Occipital lobe (tissue), 2 donors: ENCODE results near the gene HSPA13. TPM values are rescaled to one million over a fixed set of nuclear protein-coding genes. Genes with fewer than 3 reads are reported as not detected.
A peak's percentile ranks its signal among the peaks of the same experiment; 100 is the strongest.
"Not testable (repeated sequence)": the region's sequence is repeated elsewhere in the genome, so short reads cannot be mapped to it uniquely, and the experiment has no call there.

Experiments
- DNase-seq: peaks from one replicate; lab custom pipeline; 2025; lab: John Stamatoyannopoulos, UW
- total RNA-seq: library from RNA; depleted of rRNA; stranded (reverse); fragments of >200 nt; gene quantifications from one replicate; pipeline ENCODE4 v1.2.3, GENCODE V29; 2014

Gene HSPA13
- total RNA-seq: 209 TPM

GRCh38 chr21:14382835-14383595 is at the start of gene HSPA13:
Gene HSPA13 (minus strand): TSS chr21:14383146. CDS start chr21:14383119, 27 bp downstream.
- DNase-seq: peak; percentile 100

GRCh38 chr21:14418920-14419319 is 36.0 kb upstream of the HSPA13 start:
- DNase-seq: no peak

- DNase-seq: no peak
Observed at GRCh38 chr21:14414932-14415508, 32.1 kb upstream of the HSPA13 start.

- no peak for DNase-seq
Observed at GRCh38 chr21:14405962-14406361, 23.0 kb upstream of the HSPA13 start.

- no peak for DNase-seq
Observed at GRCh38 chr21:14405225-14405624, 22.3 kb upstream of the HSPA13 start.

- no peak for DNase-seq
Observed at GRCh38 chr21:14403681-14404318, 20.9 kb upstream of the HSPA13 start.

- DNase-seq: no peak
Observed at GRCh38 chr21:14401217-14401616, 18.3 kb upstream of the HSPA13 start.

- no peak for DNase-seq
Observed at GRCh38 chr21:14388282-14388681, 5.3 kb upstream of the HSPA13 start.

GRCh38 chr21:14384453-14384852 is 1.5 kb upstream of the HSPA13 start:
- no peak for DNase-seq

GRCh38 chr21:14383596-14384180 is 742 bp upstream of the HSPA13 start:
- DNase-seq: no peak

GRCh38 chr21:14382486-14382834 is 486 bp downstream of the HSPA13 start:
- DNase-seq: peak; percentile 39

GRCh38 chr21:14376854-14377253 is 6.1 kb downstream of the HSPA13 start:
- no peak for DNase-seq

- no peak for DNase-seq
Observed at GRCh38 chr21:14366998-14367397, 15.9 kb downstream of the HSPA13 start.

- DNase-seq: no peak
Observed at GRCh38 chr21:14361958-14362357, 21.0 kb downstream of the HSPA13 start.

GRCh38 chr21:14358775-14359174 is 24.2 kb downstream of the HSPA13 start:
- no peak for DNase-seq

- DNase-seq: no peak
Observed at GRCh38 chr21:14356746-14357145, 26.2 kb downstream of the HSPA13 start.

- DNase-seq: no peak
Observed at GRCh38 chr21:14354515-14354914, 28.4 kb downstream of the HSPA13 start.

- DNase-seq: no peak
Observed at GRCh38 chr21:14353726-14354125, 29.2 kb downstream of the HSPA13 start.

GRCh38 chr21:14353231-14353630 is 29.7 kb downstream of the HSPA13 start:
- no peak for DNase-seq

- not testable (repeated sequence) for DNase-seq
Observed at GRCh38 chr21:14327346-14327745, 55.6 kb downstream of the HSPA13 start.

GRCh38 chr21:14325595-14325994 is 57.4 kb downstream of the HSPA13 start:
- DNase-seq: no peak
